Measurements from ENCODE around the gene DOCK6. TPM values are rescaled to one million over a fixed set of nuclear protein-coding genes. Genes with fewer than 3 reads are reported as not detected.

The DOCK6 gene
- total and polyA plus RNA-seq, 2 of the 13 experiments (the other 11 are each of a cell fraction or from before 2014, with no cell fraction given): 5.4 to 38.1 TPM

DNA sequence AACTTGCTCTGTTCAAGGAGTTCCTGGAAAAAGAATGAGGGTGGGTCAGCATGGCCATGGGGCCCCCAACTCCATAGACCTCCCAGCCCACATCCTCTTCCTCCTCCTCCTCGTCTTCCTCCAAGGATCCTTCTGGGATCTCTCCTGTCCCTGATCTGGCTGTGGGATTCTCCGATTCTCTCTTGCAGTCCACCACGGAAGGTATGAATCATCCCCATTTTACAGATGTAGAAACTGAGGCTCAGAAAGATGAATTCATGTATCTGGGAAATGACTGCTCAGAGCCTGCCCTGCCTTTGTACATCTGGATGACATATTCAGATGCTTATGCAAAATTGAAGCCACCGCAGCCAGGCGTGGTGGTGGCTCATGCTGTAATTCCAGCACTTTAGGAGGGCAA lies 62.8 kb downstream of the DOCK6 start (continued):
- TF ChIP-seq NFIC (IDR thresholded peaks at IDR 0.05; ENCODE audit: low read length) (no peak), POGZ (CRISPR knock-in tag; IDR thresholded peaks at IDR 0.05) (no peak), TSC22D2 (CRISPR knock-in tag; IDR thresholded peaks at IDR 0.05; ENCODE audit: borderline replicate concordance) (no peak), POLR2A (IDR thresholded peaks at IDR 0.05; ENCODE audit: insufficient read depth in 1 of 2, low read depth in 2 of 2, low read length in 2 of 2) (no peak), ZNF629 (CRISPR knock-in tag; conservative IDR thresholded peaks at IDR 0.05) (peak; percentile 90)
- TF ChIP-seq, protein P1, sequence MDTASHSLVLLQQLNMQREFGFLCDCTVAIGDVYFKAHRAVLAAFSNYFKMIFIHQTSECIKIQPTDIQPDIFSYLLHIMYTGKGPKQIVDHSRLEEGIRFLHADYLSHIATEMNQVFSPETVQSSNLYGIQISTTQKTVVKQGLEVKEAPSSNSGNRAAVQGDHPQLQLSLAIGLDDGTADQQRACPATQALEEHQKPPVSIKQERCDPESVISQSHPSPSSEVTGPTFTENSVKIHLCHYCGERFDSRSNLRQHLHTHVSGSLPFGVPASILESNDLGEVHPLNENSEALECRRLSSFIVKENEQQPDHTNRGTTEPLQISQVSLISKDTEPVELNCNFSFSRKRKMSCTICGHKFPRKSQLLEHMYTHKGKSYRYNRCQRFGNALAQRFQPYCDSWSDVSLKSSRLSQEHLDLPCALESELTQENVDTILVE (CRISPR knock-in tag; IDR thresholded peaks at IDR 0.05): no peak

DNA sequence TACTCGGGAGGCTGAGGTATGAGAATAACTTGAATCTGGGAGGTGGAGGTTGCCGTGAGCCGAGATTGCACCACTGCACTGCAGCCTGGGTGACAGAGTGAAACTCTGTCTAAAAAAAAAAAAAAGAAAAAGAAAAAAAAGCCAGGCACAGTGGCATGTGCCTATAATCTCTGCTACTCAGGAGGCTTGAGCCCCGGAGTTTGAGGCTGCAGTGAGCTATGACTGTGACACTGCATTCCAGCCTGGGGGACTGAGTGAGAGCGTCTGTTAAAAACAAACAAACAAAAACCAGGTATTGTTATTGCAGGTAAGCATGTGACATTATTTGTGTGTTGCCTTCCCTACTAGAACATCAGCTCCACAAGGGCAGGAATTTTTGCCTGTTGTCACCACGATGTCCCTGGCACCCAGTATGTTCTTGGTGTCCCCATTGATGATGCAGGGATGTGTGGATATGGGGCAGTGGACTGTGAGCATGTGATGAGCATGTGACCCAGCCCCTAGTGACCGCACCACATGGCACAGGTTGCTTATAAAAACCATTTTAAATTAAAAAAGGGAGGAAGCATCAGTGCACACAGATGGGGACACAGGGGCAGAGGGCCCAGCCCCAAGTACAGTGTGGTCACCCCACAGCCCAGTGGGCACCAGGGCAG lies 63.4 kb downstream of the DOCK6 start:
- intact Hi-C loops (cut with micrococcal nuclease; ENCODE audit: unreplicated experiment): no loop called here
- no peaks in the 10 kb centered on the region for H4K20me1 ChIP-seq (ENCODE audit: insufficient read depth, low read length)
- peaks cover 18% of the 10 kb centered on the region for H3K4me1 ChIP-seq (ENCODE audit: insufficient read depth, low read length)
- POLR2A ChIA-PET: interaction anchor here (1.7 kb wide), 1 partner anchor 56 kb away, joined by 21 read pairs; no protein-coding TSS in a partner anchor
- no TSS peak for BruUV-seq (replicated peaks)
- no peak for DNase-seq (ENCODE audit: low spot score)
- no peak overlapping the region for H2AFZ ChIP-seq (ENCODE audit: low read length)
- no peak for ATAC-seq
- TF ChIP-seq KMT2B (CRISPR knock-in tag; IDR thresholded peaks at IDR 0.05): no peak
- TF ChIP-seq MTF2 (CRISPR knock-in tag; IDR thresholded peaks at IDR 0.05; ENCODE audit: borderline replicate concordance): no peak
- no peak for TF ChIP-seq SOX6 (IDR thresholded peaks at IDR 0.05)
- no peak for TF ChIP-seq SOX6 (CRISPR knock-in tag; IDR thresholded peaks at IDR 0.05)
- no peak for TF ChIP-seq PHF5A (CRISPR knock-in tag; IDR thresholded peaks at IDR 0.05; ENCODE audit: low read depth, unreplicated experiment)
- TF ChIP-seq GFI1 (CRISPR knock-in tag; IDR thresholded peaks at IDR 0.05; ENCODE audit: borderline replicate concordance): no peak
- no peak for TF ChIP-seq ZNF780A (CRISPR knock-in tag; IDR thresholded peaks at IDR 0.05)
- no peak for TF ChIP-seq CC2D1A (CRISPR knock-in tag; IDR thresholded peaks at IDR 0.05)
- TF ChIP-seq, protein P2, sequence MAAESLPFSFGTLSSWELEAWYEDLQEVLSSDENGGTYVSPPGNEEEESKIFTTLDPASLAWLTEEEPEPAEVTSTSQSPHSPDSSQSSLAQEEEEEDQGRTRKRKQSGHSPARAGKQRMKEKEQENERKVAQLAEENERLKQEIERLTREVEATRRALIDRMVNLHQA (CRISPR knock-in tag; IDR thresholded peaks at IDR 0.05): no peak
- no peak for TF ChIP-seq ZNF878 (CRISPR knock-in tag; IDR thresholded peaks at IDR 0.05)
- peaks cover 2 to 10% of the 10 kb centered on the region in 2 experiments; a peak in 1 of 5 replicates for H3K36me3 ChIP-seq (replicated peaks in 1 of 2; ENCODE audit: control insufficient read depth in 1 of 2, insufficient read depth in 2 of 2, low read length in 2 of 2)
- no peaks in the 10 kb centered on the region for H3K9me3 ChIP-seq (ENCODE audit: low read length)
- no peak overlapping the region for H3K27ac ChIP-seq (ENCODE audit: extremely low read length, insufficient read depth, low read length)
- no peaks in the 10 kb centered on the region for H3K79me2 ChIP-seq (ENCODE audit: insufficient read depth, low read length)
- no peak overlapping the region for H3K9ac ChIP-seq (ENCODE audit: insufficient read depth, low read depth, low read length)
- CTCF ChIA-PET (ENCODE audit: low intra/inter-chr PET ratio, low total read pairs): no interaction called here
- H3K27me3 ChIP-seq (ENCODE audit: control insufficient read depth in 1 of 2, insufficient read depth in 2 of 2, low read length in 2 of 2): no peaks in the 10 kb centered on the region; a peak in 1 of 5 replicates
- FAIRE-seq: peak; percentile 26
- H3K4me2 ChIP-seq (ENCODE audit: low read depth, low read length): no peak overlapping the region
- in situ Hi-C loops (cut with HindIII; ENCODE audit: extremely low pct_ligation_motif_present, low pct_unique_long_range_greater_than_20kb): loop anchor here (5.0 kb wide), 1 partner anchor 42 kb away; the partner anchor contains the start of gene SPC24
- 79% methylated on average over 7 of the region's 7 CpGs for WGBS (ENCODE audit: low lambda C conversion rate)
- H3K4me3 ChIP-seq (replicated peaks in 1 of 3; ENCODE audit: insufficient read depth in 1 of 3, low read depth in 2 of 3, low read length in 3 of 3): no peak overlapping the region

Measured in HepG2 (cell line).